HFFc6 (cell line): ENCODE results near the gene KCNJ12. TPM values are rescaled to one million over a fixed set of nuclear protein-coding genes. Genes with fewer than 3 reads are reported as not detected.
"Not testable (repeated sequence)": the region's sequence is repeated elsewhere in the genome, so short reads cannot be mapped to it uniquely, and the experiment has no call there.

Experiments used
- DNase-seq: peaks from one replicate; pipeline ENCODE4 v3.0.0-alpha.2; 2018
- H3K27ac Mint-ChIP-seq: 2 replicates; pipeline ENCODE4 v1.8.0; 2020; ENCODE audit warnings: mild to moderate bottlenecking, mixed read lengths
- H3K27me3 Mint-ChIP-seq: 2 replicates; pipeline ENCODE4 v1.8.0; 2021; ENCODE audit warnings: mild to moderate bottlenecking, moderate library complexity, mixed read lengths; ENCODE audit not compliant: insufficient read depth
- H3K36me3 Mint-ChIP-seq: 2 replicates; pipeline ENCODE4 v1.8.0; 2021; ENCODE audit warnings: low read depth, mixed read lengths
- H3K4me1 Mint-ChIP-seq: 2 replicates; pipeline ENCODE4 v1.8.0; 2020; ENCODE audit warnings: low read depth, mixed read lengths
- H3K4me3 Mint-ChIP-seq: 2 replicates; pipeline ENCODE4 v1.8.0; 2020; ENCODE audit warnings: mild to moderate bottlenecking, moderate library complexity, mixed read lengths
- H3K9me3 Mint-ChIP-seq: 2 replicates; pipeline ENCODE4 v1.8.0; 2020; ENCODE audit warnings: mild to moderate bottlenecking, mixed read lengths
- total RNA-seq, 6 experiments: library from RNA; stranded (reverse); fragmentation: NEBNext Ultra II Directional; extraction: Animal tissue kit (Norgen Biotek cat#: 25700); gene quantifications; 2 replicates in 1 of 6; 3 replicates in 5 of 6; pipeline ENCODE4 v1.2.3, GENCODE V29; 2021
- TF ChIP-seq, protein P1 (sequence below): fragments of 200-600 bp; sonication (generic); IDR thresholded peaks from 2 replicates; pipeline ENCODE4 v1.5.0; 2021; ENCODE audit warnings: antibody characterized with exemption, mild to moderate bottlenecking

Gene KCNJ12
- total RNA-seq, 6 experiments from 2014 or later, result not detected

DNA sequence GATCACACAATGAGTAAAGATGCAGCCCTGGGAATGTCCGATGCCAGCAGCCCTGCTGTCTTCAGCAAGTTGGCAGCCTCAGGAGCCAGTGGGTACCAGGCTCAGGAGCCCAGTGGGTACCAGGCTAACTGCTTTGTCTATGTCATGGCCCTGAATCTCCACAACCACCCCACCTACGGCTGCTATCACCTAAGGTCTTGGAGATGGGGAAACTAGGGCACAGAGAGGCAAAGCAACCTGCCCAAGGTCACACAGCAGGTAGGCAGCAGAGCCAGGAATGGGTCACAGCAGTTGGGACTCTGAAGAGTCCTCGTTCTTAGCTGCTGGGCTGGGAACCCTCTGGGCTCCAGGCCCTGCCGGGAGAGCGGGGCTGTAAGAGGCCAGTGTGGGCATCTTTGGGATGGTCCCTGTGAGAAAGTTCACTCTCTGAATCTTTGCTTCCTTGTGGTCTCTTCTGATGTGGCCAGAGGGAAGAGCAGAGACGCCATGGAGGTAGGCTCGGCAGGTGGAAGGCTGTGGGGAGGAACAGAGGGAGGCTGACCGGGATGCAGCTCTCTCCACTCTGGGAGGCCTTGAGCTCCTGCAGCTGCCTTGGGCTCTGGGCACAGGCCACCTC, 34.1 kb upstream of the KCNJ12 start:
- H3K4me1 Mint-ChIP-seq, DNase-seq, H3K9me3 Mint-ChIP-seq: not testable (repeated sequence)

DNA sequence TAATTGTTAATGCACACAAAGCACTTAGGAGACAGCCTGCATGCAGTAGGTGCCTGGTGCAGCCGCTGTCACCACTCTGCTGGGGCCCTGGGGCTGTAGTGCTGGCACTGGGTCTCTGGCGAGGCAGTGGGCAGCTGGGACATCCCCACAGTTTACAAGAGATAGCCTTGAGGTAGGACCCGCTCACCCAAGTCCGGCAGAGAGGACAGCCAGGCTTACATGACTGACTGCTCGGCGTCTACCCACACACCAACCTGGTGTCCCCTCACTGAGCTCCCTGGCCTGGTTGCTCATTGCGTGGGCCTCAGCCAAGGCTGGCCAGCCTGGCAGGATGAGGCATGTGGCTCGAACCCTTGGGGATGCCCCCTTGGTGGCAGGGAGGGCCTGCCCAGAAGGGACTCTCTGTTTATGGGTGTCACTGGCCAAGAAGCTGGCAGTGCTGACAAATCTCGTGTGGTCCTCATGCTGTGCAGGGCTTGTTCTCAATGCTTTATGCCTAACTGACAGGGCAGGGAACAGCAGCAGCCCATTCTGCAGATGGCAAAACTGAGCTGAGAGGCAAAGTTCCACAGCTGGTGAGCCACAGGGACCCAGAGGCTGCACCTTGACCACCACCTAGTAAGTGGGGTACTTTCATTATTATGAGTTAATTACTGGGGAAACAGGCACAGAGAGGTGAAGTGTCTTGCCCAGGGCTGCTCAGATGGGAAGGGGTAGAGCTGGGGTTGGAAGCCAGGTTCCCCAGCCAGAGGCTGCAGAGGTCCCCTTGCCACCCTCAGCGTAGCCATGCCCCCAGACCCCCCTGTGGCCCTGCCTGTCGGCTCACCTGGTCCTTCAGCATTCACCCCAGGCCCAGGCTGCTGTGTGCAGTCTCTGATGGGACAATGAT, 32.9 kb upstream of the KCNJ12 start:
- H3K4me1 Mint-ChIP-seq, H3K4me3 Mint-ChIP-seq, H3K36me3 Mint-ChIP-seq, H3K9me3 Mint-ChIP-seq, H3K27ac Mint-ChIP-seq, DNase-seq, H3K27me3 Mint-ChIP-seq: not testable (repeated sequence)

More for the DNA sequence above, 34.1 kb upstream of the KCNJ12 start:
- H3K4me3 Mint-ChIP-seq, H3K27me3 Mint-ChIP-seq, H3K36me3 Mint-ChIP-seq, H3K27ac Mint-ChIP-seq: not testable (repeated sequence)

DNA sequence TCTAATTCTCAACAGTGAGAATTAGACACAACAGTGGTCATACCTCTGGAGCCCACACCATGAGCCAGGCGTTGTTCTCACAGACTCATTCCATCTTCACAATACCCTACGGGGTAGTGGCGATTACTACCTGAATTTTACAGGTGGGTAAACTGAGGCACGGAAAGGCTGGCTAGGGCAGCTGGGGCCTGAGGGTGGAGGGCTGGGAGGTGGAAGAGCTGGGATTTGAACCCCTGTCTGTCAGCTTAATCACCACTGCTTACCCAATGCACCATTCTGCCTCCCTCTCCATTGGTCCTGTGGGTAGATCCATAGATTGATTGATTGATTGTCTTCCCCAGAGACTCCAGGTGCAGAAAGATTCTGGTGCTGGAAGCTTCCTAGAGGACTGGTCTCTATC, 31.4 kb upstream of the KCNJ12 start:
- not testable (repeated sequence) for H3K36me3 Mint-ChIP-seq, H3K4me3 Mint-ChIP-seq, H3K27ac Mint-ChIP-seq, H3K27me3 Mint-ChIP-seq, H3K4me1 Mint-ChIP-seq, DNase-seq, H3K9me3 Mint-ChIP-seq

DNA sequence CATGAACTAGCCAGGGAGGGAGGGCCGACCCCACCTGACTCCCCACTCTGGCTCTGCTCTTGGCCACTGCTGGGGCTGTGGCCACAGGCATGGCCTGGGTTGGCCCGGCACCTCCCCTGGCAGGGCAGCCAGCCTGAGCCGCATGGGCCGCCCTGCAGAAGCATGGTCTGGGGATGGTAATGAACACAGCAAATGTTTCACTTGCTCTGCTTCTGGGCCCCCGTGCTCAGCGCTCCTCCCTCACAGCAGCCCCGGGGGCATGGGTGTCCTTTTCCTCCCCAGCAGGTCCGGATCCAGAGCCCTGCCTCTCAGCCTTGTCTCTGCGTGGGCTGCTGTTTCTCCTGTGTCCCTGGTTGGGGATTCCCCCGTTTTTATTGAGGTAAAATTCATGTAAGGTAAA, 30.9 kb upstream of the KCNJ12 start:
- Mint-ChIP-seq H3K4me1 (no peaks in the 10 kb centered on the region; the same call in 1 of the 2 replicates), H3K4me3 (no peak overlapping the region), H3K36me3 (no peaks in the 10 kb centered on the region), H3K9me3 (no peaks in the 10 kb centered on the region; the same call in 1 of the 2 replicates), H3K27me3 (peaks cover 3% of the 10 kb centered on the region), H3K27ac (no peak overlapping the region)
- no peak for DNase-seq
- TF ChIP-seq, protein P1, sequence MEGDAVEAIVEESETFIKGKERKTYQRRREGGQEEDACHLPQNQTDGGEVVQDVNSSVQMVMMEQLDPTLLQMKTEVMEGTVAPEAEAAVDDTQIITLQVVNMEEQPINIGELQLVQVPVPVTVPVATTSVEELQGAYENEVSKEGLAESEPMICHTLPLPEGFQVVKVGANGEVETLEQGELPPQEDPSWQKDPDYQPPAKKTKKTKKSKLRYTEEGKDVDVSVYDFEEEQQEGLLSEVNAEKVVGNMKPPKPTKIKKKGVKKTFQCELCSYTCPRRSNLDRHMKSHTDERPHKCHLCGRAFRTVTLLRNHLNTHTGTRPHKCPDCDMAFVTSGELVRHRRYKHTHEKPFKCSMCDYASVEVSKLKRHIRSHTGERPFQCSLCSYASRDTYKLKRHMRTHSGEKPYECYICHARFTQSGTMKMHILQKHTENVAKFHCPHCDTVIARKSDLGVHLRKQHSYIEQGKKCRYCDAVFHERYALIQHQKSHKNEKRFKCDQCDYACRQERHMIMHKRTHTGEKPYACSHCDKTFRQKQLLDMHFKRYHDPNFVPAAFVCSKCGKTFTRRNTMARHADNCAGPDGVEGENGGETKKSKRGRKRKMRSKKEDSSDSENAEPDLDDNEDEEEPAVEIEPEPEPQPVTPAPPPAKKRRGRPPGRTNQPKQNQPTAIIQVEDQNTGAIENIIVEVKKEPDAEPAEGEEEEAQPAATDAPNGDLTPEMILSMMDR, result no peak

DNA sequence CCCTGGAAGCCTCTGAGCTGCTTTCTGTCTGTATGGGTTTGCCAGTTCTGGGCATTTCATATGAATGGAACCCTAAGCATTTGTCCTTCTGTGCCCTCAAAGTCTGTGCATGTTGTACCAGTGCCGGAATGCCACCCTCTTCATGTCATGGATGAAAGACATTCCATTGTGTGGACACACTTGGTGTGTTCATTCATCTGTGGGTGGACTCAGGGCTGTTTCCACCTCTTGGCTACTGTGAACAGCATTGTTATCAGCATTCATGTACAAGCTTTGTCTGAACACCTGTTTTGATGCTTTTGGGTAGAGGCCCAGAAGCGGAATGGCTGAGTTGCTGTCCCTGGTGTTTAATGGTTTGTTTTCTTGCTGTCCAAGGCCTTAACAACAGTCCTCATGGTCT, 30.1 kb upstream of the KCNJ12 start:
- H3K4me3 Mint-ChIP-seq, DNase-seq, H3K4me1 Mint-ChIP-seq, H3K27ac Mint-ChIP-seq, H3K9me3 Mint-ChIP-seq, H3K27me3 Mint-ChIP-seq, H3K36me3 Mint-ChIP-seq: not testable (repeated sequence)

DNA sequence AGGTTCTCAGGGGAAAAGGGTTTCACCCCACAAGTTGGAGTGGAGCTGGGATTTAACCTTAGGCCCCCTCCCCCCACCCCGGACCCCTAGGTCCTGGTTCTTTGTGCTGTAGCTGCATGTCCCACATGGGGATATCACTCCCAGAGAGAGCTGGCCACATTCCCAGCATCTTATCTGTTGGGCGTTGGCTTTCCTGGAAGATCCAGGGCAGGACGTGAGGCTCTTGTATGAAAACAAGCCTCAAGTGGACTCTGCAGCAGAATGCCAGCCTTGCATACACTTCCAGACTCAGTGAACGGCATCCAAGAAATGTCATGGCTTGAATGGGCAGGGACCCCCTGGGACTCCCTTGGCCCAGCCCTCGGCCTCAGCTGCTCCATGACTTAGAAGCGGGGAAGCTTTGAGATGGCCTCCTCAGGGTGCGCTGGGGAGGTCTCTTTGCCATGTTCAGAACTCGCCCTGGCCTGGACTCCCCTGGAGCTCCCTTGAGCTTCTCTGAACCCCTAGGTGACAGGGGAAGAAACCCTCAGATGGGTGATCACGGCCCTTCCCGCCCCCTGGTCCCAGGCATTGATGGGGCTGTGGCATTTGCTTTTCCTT, 29.4 kb upstream of the KCNJ12 start:
- H3K4me3 Mint-ChIP-seq, H3K9me3 Mint-ChIP-seq, H3K4me1 Mint-ChIP-seq, H3K36me3 Mint-ChIP-seq, DNase-seq, H3K27me3 Mint-ChIP-seq, H3K27ac Mint-ChIP-seq: not testable (repeated sequence)

DNA sequence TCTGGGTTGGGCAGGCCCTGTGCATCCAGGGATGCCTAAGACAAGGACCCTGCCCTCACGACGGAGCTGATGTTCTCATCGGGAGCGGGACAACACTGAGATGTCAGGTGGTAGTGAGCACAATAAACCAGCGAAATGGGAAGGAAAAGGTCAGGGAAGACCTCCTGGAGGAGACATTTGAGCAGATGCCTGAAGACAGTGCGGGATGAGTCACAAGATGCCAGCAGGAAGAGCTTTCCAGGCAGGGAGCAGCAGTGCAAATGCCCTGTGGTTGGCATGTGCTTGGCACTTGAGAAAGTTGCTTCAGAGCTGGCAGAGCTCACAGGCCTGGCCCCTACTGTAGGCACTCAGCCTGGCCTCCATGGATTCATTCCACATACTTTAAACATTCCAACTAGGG, 28.5 kb upstream of the KCNJ12 start:
- not testable (repeated sequence) for H3K27ac Mint-ChIP-seq, H3K9me3 Mint-ChIP-seq, H3K27me3 Mint-ChIP-seq

DNA sequence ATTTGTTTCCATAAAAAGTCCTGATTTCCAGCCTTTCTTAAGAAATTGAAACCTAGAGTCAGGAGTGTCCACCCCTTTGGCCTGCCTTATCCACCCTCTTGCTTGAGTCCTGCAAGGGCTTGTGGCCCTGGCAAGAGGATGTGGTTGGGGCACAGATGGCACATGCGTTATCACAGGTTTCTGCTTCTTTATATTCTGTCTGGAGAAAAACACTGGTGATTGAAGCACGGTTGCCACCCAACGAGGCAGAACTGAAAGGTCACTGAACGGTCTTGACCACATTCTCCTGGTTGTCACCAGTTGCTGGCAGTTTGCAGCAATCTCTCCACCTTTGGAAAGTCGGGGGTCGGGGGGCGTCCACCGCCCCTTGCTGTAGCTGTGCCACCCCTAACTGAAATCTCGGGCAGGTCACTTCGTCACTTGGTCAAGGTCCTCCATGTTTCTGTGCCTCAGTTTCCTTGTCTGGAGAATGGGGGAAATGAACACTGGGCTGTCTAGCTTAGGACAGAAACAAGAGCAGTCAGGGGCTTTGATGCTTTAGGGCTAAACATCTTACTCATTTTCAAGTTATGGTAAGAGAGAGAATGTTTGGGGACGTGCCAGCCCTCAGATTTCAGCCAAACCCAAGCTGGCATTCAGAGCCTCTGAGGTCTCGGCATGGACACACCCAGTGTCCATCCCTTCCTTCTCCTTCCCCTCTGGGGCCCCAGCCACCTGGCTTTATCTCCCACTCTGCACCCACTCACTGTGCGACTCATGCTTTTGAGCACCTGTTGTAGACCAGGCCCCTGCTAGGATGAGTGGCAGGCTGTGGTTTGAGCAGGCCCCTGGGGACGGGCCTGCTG, 27.9 kb upstream of the KCNJ12 start:
- H3K36me3 Mint-ChIP-seq, H3K4me1 Mint-ChIP-seq: not testable (repeated sequence)
- DNase-seq, result peak; percentile 28

More for the DNA sequence above, 28.5 kb upstream of the KCNJ12 start:
- not testable (repeated sequence) for H3K4me1 Mint-ChIP-seq, DNase-seq, H3K4me3 Mint-ChIP-seq, H3K36me3 Mint-ChIP-seq

DNA sequence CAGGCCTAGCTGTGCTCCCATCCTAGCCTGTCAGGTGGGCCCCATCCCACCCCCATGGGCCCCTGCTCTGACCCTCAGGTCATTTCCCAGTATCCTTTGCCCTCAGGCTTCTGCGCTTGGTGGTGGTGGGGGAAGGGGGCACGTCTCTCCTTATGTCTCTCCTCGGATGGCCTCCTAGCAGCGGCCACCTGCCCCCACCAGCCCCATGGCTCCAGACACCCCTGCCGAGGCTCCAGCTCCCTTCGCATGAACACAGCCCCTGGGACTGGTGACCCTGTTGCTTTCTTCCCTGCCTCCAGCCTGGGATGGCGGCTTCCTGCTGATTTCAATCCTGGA, 27.3 kb upstream of the KCNJ12 start:
- not testable (repeated sequence) for H3K36me3 Mint-ChIP-seq, H3K27ac Mint-ChIP-seq, H3K4me3 Mint-ChIP-seq, DNase-seq, H3K27me3 Mint-ChIP-seq, H3K9me3 Mint-ChIP-seq, H3K4me1 Mint-ChIP-seq

More for the DNA sequence above, 27.9 kb upstream of the KCNJ12 start:
- H3K4me3 Mint-ChIP-seq, H3K9me3 Mint-ChIP-seq, H3K27ac Mint-ChIP-seq, H3K27me3 Mint-ChIP-seq: not testable (repeated sequence)

DNA sequence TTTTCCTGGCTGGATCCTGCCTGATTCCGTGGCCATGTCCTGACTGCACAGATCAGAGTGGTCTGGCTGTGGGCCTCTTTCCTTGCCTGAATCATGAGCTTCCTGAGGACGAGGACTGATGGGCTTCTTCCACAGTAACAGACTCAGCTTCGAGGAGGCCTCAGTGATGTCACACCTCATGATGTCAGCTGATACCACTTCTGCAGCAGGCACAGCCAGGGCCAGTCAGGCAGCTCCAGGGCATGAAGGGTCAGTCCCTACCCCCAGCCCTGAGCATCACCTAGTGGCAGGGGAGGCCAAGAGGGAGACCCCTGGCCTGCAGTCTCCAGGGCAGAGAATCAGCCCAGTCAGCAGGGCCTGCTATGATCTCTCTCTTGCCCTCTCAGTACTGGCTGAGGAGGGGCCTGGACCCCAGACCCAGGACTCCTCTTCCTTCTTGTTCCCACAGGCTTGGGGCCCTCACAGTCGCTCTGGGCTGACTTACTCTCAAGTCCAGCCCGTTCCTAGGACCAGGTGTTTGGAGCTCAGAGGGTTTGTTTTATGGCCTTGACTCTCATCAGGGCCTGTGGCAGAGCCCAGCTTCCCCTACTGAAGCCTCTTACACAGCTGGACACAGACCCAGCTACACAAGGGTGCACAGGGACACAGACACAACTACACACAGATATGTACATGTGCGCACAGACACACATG, 26.7 kb upstream of the KCNJ12 start:
- H3K27ac Mint-ChIP-seq, H3K4me3 Mint-ChIP-seq, H3K27me3 Mint-ChIP-seq, DNase-seq, H3K36me3 Mint-ChIP-seq, H3K4me1 Mint-ChIP-seq, H3K9me3 Mint-ChIP-seq: not testable (repeated sequence)

DNA sequence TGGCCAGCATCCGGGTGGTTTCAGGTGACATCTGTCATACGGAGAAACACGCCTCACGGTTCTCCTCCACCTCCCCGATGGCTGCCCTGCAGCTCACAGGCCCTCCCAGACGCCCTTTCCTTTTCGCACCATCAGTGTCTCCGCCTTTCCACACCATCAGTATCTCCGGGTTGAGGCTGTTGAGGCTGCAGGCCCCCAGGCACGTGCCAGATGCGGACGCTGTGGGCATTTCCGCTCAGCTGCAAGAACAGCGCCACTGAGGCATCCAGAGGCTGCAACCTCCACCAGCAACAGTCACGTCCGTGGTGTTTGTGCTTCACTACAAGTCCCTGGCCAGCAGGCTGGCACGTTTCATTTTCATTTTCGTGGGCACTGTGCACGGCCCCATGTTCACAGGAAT, 25.7 kb upstream of the KCNJ12 start:
- H3K4me1 Mint-ChIP-seq, H3K9me3 Mint-ChIP-seq, H3K27me3 Mint-ChIP-seq, DNase-seq, H3K27ac Mint-ChIP-seq, H3K36me3 Mint-ChIP-seq, H3K4me3 Mint-ChIP-seq: not testable (repeated sequence)
